ENCODE measurements around the gene TRAFD1.

GRCh38 chr12:112192475-112192874 is 67.1 kb downstream of the TRAFD1 start:
- TF ChIP-seq, protein P1, sequence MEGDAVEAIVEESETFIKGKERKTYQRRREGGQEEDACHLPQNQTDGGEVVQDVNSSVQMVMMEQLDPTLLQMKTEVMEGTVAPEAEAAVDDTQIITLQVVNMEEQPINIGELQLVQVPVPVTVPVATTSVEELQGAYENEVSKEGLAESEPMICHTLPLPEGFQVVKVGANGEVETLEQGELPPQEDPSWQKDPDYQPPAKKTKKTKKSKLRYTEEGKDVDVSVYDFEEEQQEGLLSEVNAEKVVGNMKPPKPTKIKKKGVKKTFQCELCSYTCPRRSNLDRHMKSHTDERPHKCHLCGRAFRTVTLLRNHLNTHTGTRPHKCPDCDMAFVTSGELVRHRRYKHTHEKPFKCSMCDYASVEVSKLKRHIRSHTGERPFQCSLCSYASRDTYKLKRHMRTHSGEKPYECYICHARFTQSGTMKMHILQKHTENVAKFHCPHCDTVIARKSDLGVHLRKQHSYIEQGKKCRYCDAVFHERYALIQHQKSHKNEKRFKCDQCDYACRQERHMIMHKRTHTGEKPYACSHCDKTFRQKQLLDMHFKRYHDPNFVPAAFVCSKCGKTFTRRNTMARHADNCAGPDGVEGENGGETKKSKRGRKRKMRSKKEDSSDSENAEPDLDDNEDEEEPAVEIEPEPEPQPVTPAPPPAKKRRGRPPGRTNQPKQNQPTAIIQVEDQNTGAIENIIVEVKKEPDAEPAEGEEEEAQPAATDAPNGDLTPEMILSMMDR (conservative IDR thresholded peaks at IDR 0.05; ENCODE audit: low read depth, low read length) = no peak
- TF ChIP-seq EZH2 (IDR thresholded peaks at IDR 0.05; ENCODE audit: borderline replicate concordance, low read depth, low read length, poor library complexity, severe bottlenecking) = no peak

All from A673 (cell line).